H1 (cell line): ENCODE results near the gene TOMM40. TPM values are rescaled to one million over a fixed set of nuclear protein-coding genes. Genes with fewer than 3 reads are reported as not detected.

ENCODE experiments used
- CTBP2 ChIP-seq: IDR thresholded peaks from 2 replicates; pipeline ENCODE4 v1.7.0; 2011; ENCODE audit warnings: borderline replicate concordance, mild to moderate bottlenecking, moderate library complexity, mixed read lengths, low read length; ENCODE audit not compliant: insufficient read depth, insufficient read length
- HDAC6 ChIP-seq: IDR thresholded peaks from one replicate; pipeline ENCODE4 v1.7.1; 2012; ENCODE audit warnings: low read depth, mild to moderate bottlenecking, inconsistent platforms, low read length, moderate library complexity
- JUND ChIP-seq: IDR thresholded peaks from 2 replicates; pipeline ENCODE4 v1.6.1; 2011; ENCODE audit warnings: mild to moderate bottlenecking, improper control_type of control experiment, low read length
- NRF1 ChIP-seq: IDR thresholded peaks from 2 replicates; pipeline ENCODE4 v1.6.1; 2011; ENCODE audit warnings: mild to moderate bottlenecking, low read depth, low read length, improper control_type of control experiment
- TCF12 ChIP-seq: IDR thresholded peaks from 2 replicates; pipeline ENCODE4 v1.6.1; 2011; ENCODE audit warnings: low read depth, mild to moderate bottlenecking, low read length
- polyA plus RNA-seq, 7 experiments: library from polyadenylated mRNA; depleted of rRNA in 3 of 7; stranded (reverse) in 5 of 7; unstranded in 2 of 7; fragments of >200 nt in 5 of 7; fragments of 200-250 nt in 2 of 7; gene quantifications; 1 replicate in 5 of 7; 2 replicates in 1 of 7; 4 replicates in 1 of 7; pipeline versions ENCODE4 v1.2.1 to v1.2.3, GENCODE V29; 2011 to 2013; ENCODE audit warnings: missing spikeins in 2 of 7, mixed read lengths in 2 of 7
- total RNA-seq: library from RNA; stranded (reverse); fragmentation: NEBNext Ultra II Directional; extraction: Animal tissue kit (Norgen Biotek cat#: 25700); gene quantifications from 2 replicates; pipeline ENCODE4 v1.2.1, GENCODE V29; 2021
- TF ChIP-seq, protein P1 (sequence below): fragments of 300-600 bp; sonication (generic); IDR thresholded peaks from 2 replicates; pipeline ENCODE4 v1.7.1; 2012; ENCODE audit warnings: low read length, moderate library complexity, mild to moderate bottlenecking, inconsistent platforms; ENCODE audit not compliant: insufficient replicate concordance

Gene TOMM40
- total and polyA plus RNA-seq, 2 of the 8 experiments (the other 6 are each of a cell fraction or from before 2014, with no cell fraction given): 154 to 179 TPM

DNA sequence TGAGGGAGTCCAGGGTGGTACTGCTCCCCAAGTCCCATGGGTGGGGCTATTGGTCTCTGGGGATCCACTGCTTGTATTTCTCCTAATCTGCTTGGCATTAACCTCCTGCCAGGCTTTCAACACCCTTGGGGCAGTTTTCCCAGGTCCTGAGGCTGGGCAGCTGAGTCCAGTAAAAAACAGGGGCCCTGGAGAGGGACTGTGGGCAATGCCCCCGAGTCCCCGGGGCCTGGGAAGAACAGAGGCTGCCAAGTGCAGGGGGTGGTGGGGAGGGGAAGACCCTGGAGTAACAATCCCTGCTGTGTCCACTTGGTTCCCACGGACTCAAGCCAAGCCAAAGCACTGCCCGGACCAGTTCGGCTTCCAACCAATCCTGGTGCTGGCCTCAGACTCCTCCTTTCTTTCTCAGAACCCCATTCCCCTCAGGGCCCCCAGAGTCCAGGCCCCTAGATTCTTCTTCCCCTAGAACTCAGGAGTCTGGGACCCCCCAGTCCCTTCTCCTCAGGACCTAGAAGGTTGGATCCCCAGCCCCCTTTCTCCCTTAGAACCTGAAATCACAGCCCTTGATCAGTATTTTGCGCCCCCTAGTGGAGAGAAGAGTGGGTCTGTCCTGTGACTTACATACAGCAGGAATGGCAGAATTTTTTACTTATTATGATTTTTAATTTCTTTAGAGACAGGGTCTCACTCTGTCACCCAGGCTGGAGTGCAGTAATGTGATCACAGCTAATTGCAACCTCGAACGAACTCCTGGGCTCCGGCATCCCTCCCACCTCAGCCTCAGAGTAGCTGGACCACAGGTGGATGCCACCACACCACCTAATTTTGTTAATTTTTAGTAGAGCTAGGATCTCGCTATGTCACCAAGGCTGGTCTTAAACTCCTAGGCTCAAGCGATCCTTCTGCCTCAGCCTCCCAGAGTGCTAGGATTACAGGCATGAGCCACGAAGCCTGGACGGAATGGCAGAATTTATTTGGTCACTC lies 60.4 kb downstream of the TOMM40 start (continued):
- TF ChIP-seq, protein P1, sequence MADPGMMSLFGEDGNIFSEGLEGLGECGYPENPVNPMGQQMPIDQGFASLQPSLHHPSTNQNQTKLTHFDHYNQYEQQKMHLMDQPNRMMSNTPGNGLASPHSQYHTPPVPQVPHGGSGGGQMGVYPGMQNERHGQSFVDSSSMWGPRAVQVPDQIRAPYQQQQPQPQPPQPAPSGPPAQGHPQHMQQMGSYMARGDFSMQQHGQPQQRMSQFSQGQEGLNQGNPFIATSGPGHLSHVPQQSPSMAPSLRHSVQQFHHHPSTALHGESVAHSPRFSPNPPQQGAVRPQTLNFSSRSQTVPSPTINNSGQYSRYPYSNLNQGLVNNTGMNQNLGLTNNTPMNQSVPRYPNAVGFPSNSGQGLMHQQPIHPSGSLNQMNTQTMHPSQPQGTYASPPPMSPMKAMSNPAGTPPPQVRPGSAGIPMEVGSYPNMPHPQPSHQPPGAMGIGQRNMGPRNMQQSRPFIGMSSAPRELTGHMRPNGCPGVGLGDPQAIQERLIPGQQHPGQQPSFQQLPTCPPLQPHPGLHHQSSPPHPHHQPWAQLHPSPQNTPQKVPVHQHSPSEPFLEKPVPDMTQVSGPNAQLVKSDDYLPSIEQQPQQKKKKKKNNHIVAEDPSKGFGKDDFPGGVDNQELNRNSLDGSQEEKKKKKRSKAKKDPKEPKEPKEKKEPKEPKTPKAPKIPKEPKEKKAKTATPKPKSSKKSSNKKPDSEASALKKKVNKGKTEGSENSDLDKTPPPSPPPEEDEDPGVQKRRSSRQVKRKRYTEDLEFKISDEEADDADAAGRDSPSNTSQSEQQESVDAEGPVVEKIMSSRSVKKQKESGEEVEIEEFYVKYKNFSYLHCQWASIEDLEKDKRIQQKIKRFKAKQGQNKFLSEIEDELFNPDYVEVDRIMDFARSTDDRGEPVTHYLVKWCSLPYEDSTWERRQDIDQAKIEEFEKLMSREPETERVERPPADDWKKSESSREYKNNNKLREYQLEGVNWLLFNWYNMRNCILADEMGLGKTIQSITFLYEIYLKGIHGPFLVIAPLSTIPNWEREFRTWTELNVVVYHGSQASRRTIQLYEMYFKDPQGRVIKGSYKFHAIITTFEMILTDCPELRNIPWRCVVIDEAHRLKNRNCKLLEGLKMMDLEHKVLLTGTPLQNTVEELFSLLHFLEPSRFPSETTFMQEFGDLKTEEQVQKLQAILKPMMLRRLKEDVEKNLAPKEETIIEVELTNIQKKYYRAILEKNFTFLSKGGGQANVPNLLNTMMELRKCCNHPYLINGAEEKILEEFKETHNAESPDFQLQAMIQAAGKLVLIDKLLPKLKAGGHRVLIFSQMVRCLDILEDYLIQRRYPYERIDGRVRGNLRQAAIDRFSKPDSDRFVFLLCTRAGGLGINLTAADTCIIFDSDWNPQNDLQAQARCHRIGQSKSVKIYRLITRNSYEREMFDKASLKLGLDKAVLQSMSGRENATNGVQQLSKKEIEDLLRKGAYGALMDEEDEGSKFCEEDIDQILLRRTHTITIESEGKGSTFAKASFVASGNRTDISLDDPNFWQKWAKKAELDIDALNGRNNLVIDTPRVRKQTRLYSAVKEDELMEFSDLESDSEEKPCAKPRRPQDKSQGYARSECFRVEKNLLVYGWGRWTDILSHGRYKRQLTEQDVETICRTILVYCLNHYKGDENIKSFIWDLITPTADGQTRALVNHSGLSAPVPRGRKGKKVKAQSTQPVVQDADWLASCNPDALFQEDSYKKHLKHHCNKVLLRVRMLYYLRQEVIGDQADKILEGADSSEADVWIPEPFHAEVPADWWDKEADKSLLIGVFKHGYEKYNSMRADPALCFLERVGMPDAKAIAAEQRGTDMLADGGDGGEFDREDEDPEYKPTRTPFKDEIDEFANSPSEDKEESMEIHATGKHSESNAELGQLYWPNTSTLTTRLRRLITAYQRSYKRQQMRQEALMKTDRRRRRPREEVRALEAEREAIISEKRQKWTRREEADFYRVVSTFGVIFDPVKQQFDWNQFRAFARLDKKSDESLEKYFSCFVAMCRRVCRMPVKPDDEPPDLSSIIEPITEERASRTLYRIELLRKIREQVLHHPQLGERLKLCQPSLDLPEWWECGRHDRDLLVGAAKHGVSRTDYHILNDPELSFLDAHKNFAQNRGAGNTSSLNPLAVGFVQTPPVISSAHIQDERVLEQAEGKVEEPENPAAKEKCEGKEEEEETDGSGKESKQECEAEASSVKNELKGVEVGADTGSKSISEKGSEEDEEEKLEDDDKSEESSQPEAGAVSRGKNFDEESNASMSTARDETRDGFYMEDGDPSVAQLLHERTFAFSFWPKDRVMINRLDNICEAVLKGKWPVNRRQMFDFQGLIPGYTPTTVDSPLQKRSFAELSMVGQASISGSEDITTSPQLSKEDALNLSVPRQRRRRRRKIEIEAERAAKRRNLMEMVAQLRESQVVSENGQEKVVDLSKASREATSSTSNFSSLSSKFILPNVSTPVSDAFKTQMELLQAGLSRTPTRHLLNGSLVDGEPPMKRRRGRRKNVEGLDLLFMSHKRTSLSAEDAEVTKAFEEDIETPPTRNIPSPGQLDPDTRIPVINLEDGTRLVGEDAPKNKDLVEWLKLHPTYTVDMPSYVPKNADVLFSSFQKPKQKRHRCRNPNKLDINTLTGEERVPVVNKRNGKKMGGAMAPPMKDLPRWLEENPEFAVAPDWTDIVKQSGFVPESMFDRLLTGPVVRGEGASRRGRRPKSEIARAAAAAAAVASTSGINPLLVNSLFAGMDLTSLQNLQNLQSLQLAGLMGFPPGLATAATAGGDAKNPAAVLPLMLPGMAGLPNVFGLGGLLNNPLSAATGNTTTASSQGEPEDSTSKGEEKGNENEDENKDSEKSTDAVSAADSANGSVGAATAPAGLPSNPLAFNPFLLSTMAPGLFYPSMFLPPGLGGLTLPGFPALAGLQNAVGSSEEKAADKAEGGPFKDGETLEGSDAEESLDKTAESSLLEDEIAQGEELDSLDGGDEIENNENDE: no peak
- no peak for TF ChIP-seq HDAC6
- TF ChIP-seq NRF1: no peak
- no peak for TF ChIP-seq TCF12
- TF ChIP-seq JUND: no peak
- TF ChIP-seq CTBP2: no peak
